NT2/D1 (cell line): ENCODE data around the gene HOXC4.

Experiments used
- YY1 ChIP-seq: IDR thresholded peaks from 2 replicates; pipeline ENCODE4 v1.6.1; 2011; ENCODE audit not compliant: insufficient read length, insufficient read depth
- ZNF274 ChIP-seq: IDR thresholded peaks from 2 replicates; pipeline ENCODE4 v1.6.1; 2011; ENCODE audit warnings: mild to moderate bottlenecking, low read depth, low read length

DNA sequence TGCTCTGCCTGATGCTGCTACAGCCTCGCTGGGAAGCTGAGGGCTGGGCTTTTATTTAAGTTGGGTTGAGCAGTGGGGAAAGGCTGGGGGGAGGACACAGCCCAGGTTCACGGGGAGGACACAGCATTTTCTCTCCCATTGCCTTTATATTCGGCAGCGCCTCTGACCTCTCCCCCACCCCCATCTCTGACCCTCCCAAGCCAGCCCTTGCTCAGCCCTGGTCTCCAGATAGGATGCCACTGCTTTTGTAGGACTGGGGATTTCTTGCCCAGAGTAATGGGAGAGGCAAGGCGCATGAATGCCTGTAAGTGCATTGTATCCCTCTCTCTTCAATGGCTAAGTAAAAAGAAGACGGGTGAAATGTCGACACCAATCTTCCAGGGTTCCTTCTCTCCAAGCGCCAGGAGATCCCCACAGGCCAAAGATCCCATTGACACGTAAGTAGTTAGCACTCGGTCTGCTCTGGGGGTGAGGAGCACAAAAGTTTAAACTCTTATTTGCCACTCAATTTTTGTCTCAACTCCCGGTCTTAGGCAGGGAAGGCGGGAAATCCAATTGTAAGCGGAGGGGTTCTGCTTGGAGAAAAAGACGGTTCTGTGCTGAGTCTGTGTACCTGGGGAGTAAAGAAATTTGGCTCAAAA, 4.6 kb downstream of the HOXC4 start:
- no peak for TF ChIP-seq YY1
- no peak for TF ChIP-seq ZNF274
